Thoracic aorta (tissue), 2 donors: ENCODE results near the gene NCOA3. TPM values are rescaled to one million over a fixed set of nuclear protein-coding genes. Genes with fewer than 3 reads are reported as not detected.
"Not testable (repeated sequence)": the region's sequence is repeated elsewhere in the genome, so short reads cannot be mapped to it uniquely, and the experiment has no call there.

Experiments
- ATAC-seq: fragments of 150-250 bp; one replicate; pipeline ENCODE4 v1.8.0; 2017; ENCODE audit warnings: low read depth; ENCODE audit not compliant: insufficient number of reproducible peaks, low FRiP score
- DNase-seq: peaks from one replicate; pipeline ENCODE4 v3.0.0-alpha.2; 2020; ENCODE audit warnings: low spot score
- H3K27ac ChIP-seq, 2 donors: fragments of 200-600 bp; sonication (generic); 1 replicate in 1 of 2; 2 replicates in 1 of 2; pipeline ENCODE4 v1.5.1; 2016; ENCODE audit warnings: mild to moderate bottlenecking in 2 of 2, moderate library complexity in 2 of 2
- H3K27me3 ChIP-seq: fragments of 200-600 bp; sonication (generic); replicated peaks from 2 replicates; pipeline ENCODE4 v1.6.0; 2016; ENCODE audit warnings: mild to moderate bottlenecking; ENCODE audit not compliant: insufficient read depth
- H3K36me3 ChIP-seq: fragments of 200-600 bp; sonication (generic); one replicate; pipeline ENCODE4 v1.5.1; 2016
- H3K4me1 ChIP-seq, 2 donors: fragments of 200-600 bp; sonication (generic); 1 replicate in 1 of 2; 2 replicates in 1 of 2; pipeline versions ENCODE4 v1.5.1 to v1.6.0; 2016; ENCODE audit warnings: low read depth in 2 of 2, mild to moderate bottlenecking in 1 of 2; ENCODE audit not compliant: control insufficient read depth in 1 of 2
- H3K4me3 ChIP-seq: fragments of 200-600 bp; sonication (generic); 2 replicates; pipeline ENCODE4 v1.5.1; 2016; ENCODE audit warnings: mild to moderate bottlenecking
- H3K9me3 ChIP-seq: fragments of 200-600 bp; sonication (generic); 2 replicates; pipeline ENCODE4 v1.5.1; 2016
- CTCF ChIP-seq: fragments of 200-600 bp; sonication (generic); IDR thresholded peaks from one replicate; pipeline ENCODE4 v1.5.1; 2019; ENCODE audit warnings: antibody characterized with exemption
- total RNA-seq, 2 donors: library from RNA; depleted of rRNA; stranded (reverse); fragments of >200 nt; gene quantifications; one replicate each; pipeline versions ENCODE4 v1.1.0 to v1.2.3, GENCODE V29; 2016

The NCOA3 gene
- total RNA-seq, 2 donors from 2014 or later: 44.3 to 68.1 TPM

- no peaks in the 10 kb centered on the region for H3K9me3 ChIP-seq
- TF ChIP-seq CTCF: no peak
- peaks cover 21 to 32% of the 10 kb centered on the region in 2 donors for H3K4me1 ChIP-seq
- no peaks in the 10 kb centered on the region for H3K27me3 ChIP-seq
- H3K36me3 ChIP-seq: peaks cover 2% of the 10 kb centered on the region
- ATAC-seq (no peak), DNase-seq (no peak)
- peak overlapping the region in 1 of 2 donors; percentile 59 for H3K27ac ChIP-seq
- no peak overlapping the region for H3K4me3 ChIP-seq
Measured at GRCh38 chr20:47586649-47587294, 85.1 kb downstream of the NCOA3 start.

GRCh38 chr20:47588158-47588557, 86.5 kb downstream of the NCOA3 start:
- H3K36me3 ChIP-seq: peaks cover 2% of the 10 kb centered on the region
- H3K27me3 ChIP-seq: no peaks in the 10 kb centered on the region
- peaks cover 24 to 31% of the 10 kb centered on the region in 2 donors for H3K4me1 ChIP-seq
- no peaks in the 10 kb centered on the region for H3K9me3 ChIP-seq
- ATAC-seq (no peak), DNase-seq (no peak)
- no peak for TF ChIP-seq CTCF
- H3K4me3 ChIP-seq: no peak overlapping the region
- no peak overlapping the region for H3K27ac ChIP-seq

GRCh38 chr20:47591231-47591630, 89.5 kb downstream of the NCOA3 start:
- peaks cover 2% of the 10 kb centered on the region for H3K36me3 ChIP-seq
- no peak overlapping the region for H3K27ac ChIP-seq
- ATAC-seq (no peak), DNase-seq (no peak)
- H3K4me1 ChIP-seq: peaks cover 11 to 12% of the 10 kb centered on the region in 2 donors
- H3K4me3 ChIP-seq: no peak overlapping the region
- H3K9me3 ChIP-seq: no peaks in the 10 kb centered on the region
- H3K27me3 ChIP-seq: no peaks in the 10 kb centered on the region
- TF ChIP-seq CTCF: no peak

GRCh38 chr20:47594157-47594556, 92.5 kb downstream of the NCOA3 start:
- H3K27me3 ChIP-seq: no peaks in the 10 kb centered on the region
- DNase-seq (no peak), ATAC-seq (no peak)
- H3K4me1 ChIP-seq: peaks cover 6 to 11% of the 10 kb centered on the region in 2 donors
- no peaks in the 10 kb centered on the region for H3K36me3 ChIP-seq
- H3K27ac ChIP-seq: no peak overlapping the region
- no peak overlapping the region for H3K4me3 ChIP-seq
- no peaks in the 10 kb centered on the region for H3K9me3 ChIP-seq
- TF ChIP-seq CTCF: no peak

- not testable (repeated sequence) for H3K27me3 ChIP-seq, H3K9me3 ChIP-seq, H3K36me3 ChIP-seq, H3K27ac ChIP-seq, DNase-seq, H3K4me3 ChIP-seq, ATAC-seq
- H3K4me1 ChIP-seq: peaks cover 6 to 11% of the 10 kb centered on the region in 2 donors
Measured at GRCh38 chr20:47595138-47595537, 93.5 kb downstream of the NCOA3 start.
